ENCODE measurements around the gene RUNX2.

- TF ChIP-seq, protein P1, sequence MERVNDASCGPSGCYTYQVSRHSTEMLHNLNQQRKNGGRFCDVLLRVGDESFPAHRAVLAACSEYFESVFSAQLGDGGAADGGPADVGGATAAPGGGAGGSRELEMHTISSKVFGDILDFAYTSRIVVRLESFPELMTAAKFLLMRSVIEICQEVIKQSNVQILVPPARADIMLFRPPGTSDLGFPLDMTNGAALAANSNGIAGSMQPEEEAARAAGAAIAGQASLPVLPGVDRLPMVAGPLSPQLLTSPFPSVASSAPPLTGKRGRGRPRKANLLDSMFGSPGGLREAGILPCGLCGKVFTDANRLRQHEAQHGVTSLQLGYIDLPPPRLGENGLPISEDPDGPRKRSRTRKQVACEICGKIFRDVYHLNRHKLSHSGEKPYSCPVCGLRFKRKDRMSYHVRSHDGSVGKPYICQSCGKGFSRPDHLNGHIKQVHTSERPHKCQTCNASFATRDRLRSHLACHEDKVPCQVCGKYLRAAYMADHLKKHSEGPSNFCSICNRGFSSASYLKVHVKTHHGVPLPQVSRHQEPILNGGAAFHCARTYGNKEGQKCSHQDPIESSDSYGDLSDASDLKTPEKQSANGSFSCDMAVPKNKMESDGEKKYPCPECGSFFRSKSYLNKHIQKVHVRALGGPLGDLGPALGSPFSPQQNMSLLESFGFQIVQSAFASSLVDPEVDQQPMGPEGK (CRISPR knock-in tag; IDR thresholded peaks at IDR 0.05; ENCODE audit: borderline replicate concordance), result no peak
- TF ChIP-seq CSDC2 (CRISPR knock-in tag; IDR thresholded peaks at IDR 0.05) (no peak), ZNF70 (CRISPR knock-in tag; IDR thresholded peaks at IDR 0.05) (no peak), CREB5 (CRISPR knock-in tag; IDR thresholded peaks at IDR 0.05; ENCODE audit: low read depth) (no peak), ZFP3 (CRISPR knock-in tag; IDR thresholded peaks at IDR 0.05) (no peak)
- TF ChIP-seq, protein P2, sequence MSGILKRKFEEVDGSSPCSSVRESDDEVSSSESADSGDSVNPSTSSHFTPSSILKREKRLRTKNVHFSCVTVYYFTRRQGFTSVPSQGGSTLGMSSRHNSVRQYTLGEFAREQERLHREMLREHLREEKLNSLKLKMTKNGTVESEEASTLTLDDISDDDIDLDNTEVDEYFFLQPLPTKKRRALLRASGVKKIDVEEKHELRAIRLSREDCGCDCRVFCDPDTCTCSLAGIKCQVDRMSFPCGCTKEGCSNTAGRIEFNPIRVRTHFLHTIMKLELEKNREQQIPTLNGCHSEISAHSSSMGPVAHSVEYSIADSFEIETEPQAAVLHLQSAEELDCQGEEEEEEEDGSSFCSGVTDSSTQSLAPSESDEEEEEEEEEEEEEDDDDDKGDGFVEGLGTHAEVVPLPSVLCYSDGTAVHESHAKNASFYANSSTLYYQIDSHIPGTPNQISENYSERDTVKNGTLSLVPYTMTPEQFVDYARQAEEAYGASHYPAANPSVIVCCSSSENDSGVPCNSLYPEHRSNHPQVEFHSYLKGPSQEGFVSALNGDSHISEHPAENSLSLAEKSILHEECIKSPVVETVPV (CRISPR knock-in tag; IDR thresholded peaks at IDR 0.05), result no peak
Measured at GRCh38 chr6:45431317-45432065, 103.4 kb downstream of the RUNX2 start.
